HG02610 (cell line): ENCODE results near the gene C6orf47.

ENCODE experiments used
- ATAC-seq: cut with Tn5 transposase; IDR thresholded peaks from one replicate; pipeline ENCODE4 v1.9.1; 2021; ENCODE audit warnings: mild to moderate bottlenecking, moderate library complexity; ENCODE audit not compliant: unreplicated experiment

Gene C6orf47

GRCh38 chr6:31662124-31662723, 1.6 kb upstream of the C6orf47 start:
- ATAC-seq = no peak

DNA sequence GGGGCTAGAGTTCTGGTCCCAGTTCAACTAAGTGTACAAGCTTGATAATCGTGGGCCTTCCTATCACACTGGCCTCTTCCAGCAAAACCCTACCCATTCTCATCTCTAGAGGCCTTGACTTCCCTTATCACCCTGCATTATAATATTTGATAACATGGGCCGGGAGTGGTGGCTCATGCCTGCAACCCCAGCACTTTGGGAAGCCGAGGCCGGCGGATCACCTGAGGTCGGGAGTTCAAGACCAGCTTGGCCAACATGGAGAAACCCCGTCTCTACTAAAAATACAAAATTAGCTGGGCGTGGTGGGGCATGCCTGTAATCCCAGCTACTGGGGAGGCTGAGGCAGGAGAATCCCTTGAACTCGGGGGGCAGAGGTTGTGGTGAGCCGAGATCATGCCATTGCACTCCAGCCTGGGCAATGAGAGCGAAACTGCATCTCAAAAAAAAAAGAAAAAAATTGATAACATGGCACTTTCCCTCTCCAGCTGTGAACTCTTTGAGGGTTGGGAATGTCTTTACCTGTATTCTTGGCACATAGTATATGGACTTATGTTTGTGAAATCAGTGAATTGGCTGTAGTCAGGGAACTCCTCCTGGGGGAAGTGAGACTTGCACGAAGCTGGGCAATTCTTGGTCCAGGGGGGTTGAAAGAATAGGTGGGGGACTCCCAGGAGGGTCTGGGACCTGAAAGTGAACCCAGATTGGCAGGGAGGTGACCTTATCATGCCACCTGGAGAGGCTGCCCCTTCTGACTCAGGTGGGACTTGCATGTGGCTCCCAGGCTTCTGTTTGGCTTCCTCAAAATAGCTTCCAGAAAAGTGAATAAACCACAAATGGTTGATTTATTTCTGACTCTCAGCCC, 915 bp upstream of the C6orf47 start:
- ATAC-seq = no peak

DNA sequence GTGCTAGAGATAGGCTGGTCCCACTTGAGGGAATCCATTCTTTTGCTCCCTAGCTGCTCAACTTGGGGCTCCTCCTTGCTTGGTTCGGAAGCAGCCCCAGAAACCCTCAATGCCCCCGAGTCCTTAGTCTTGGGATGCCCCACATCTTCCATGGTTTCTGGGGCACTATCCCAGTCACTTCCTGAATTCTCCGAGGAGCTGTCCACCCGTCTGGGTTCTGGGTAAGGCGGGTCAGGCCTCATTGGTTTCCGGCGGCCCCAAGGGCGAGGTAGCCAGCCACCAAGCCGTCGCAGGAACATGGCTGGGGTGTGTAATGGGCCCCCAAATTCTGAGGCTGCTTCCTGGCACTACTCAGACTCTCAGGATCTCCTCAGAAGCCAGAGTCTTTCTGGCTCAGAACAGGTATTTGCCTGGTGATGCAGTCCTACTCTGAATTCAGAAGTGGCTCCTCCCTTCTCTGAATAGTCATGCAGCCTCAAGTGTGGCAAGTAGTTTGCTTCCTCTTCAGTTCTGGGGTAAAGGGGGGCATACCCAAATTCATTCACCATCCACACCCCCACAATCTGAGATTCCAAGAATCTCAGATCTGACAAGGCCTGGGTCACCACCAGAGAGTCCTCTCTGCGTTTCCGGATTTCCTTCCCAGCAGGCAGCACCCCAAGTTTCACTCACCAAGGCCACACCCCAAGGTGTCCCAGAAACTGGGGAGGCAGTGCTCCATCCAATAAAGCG, 763 bp downstream of the C6orf47 start:
- no peak for ATAC-seq

DNA sequence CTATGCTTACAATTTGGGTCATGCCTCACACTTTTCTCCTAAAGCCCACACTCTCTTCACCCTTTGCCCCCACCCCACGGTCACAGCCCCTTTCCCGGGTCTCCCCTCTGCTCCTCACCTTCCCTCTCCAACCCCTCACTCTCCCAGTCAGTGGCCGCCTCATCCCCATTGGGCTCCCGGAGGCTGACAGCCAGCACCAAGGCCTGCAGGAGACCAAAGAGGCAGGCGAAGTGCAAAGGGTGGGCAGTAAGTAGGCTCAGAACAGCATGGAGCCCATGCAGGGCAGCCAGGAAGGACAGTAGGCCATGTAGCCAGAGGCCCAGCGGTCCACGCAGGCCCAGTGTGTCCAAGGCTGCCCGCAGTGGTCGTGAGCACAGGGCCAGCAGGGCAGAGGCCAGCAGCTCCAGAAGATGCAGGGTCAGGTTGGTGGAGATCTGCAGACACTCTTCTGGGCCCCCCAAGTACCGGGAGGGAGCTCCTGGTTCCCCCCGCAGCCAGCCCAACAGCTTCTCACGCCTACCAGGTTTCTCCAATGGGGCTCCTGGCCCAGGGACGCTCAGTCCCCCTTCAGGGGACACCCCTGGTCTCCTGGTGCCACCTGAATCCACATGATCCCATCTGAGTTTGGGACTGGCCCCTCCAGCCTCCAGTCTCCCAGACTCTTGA, 1.5 kb downstream of the C6orf47 start:
- ATAC-seq = no peak

- no peak for ATAC-seq
Measured at GRCh38 chr6:31658158-31658688, 2.4 kb downstream of the C6orf47 start.

DNA sequence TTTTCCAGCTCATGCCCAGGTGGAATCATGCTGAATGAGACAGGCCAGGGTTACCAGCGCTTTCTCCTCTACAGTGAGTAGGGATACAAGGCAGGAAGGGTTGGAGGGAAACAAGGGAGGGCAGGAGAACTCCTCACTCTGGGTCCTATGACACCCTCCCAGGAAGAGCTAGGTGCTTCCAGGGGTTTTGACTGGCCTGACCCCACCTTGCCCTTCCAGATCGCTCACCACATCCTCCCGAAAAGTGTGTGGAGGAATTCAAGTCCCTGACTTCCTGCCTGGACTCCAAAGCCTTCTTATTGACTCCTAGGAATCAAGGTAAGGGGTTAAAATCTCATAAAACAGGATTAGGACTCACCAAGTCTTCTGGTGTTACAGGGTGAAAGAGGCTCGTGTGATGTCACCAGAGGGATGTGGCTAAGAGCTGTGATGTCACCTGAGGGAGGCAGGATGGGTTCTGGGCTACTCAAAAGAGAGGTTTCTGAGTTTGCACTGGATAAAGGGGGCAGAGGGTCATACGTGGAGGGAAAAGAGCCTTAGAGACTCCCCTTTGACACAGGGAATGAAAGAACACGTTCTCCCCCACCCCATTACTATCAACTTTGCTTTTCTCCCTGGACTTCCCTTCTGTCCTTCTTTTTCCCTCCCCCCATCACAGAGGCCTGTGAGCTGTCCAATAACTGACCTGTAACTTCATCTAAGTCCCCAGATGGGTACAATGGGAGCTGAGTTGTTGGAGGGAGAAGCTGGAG, 3.0 kb downstream of the C6orf47 start:
- no peak for ATAC-seq

GRCh38 chr6:31655349-31656237, 5.0 kb downstream of the C6orf47 start, which contains the start of gene APOM:
APOM (plus strand) TSS chr6:31655894; CDS start chr6:31655967, 73 bp downstream.
- ATAC-seq = no peak

DNA sequence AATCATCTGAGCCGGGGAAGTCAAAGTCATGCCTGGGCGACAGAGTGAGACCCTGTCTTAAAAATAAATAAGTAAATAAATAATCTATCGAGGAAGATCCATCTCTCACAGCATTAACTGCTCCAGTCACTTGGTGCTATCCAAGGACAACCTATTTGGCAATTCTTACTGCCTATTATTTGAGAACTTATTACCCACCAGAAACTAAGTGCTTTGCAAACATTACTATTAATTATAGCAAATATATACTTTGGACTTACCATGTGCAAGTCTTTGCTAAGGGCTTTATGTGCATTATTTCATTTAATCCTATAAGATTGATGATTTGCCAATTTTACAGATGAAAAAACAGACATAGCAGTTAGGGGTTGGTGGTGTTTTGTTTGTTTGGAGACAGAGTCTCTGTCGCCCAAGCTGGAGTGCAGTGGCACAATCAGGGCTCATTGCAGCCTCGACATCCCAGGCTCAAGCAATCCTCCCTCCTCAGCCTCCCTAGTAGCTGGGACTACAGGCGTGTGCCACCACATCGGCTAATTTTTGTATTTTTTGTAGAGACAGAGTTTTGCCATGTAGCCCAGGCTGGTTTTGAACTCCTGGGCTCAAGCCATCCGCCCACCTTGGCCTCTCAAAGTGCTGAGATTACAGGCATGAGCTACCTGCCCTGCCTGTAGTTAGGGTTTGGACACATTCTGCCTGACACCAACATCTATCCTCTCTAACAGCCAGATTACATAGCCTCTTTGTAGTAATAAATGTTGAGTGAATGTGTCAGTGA, 5.8 kb downstream of the C6orf47 start:
- no peak for ATAC-seq

DNA sequence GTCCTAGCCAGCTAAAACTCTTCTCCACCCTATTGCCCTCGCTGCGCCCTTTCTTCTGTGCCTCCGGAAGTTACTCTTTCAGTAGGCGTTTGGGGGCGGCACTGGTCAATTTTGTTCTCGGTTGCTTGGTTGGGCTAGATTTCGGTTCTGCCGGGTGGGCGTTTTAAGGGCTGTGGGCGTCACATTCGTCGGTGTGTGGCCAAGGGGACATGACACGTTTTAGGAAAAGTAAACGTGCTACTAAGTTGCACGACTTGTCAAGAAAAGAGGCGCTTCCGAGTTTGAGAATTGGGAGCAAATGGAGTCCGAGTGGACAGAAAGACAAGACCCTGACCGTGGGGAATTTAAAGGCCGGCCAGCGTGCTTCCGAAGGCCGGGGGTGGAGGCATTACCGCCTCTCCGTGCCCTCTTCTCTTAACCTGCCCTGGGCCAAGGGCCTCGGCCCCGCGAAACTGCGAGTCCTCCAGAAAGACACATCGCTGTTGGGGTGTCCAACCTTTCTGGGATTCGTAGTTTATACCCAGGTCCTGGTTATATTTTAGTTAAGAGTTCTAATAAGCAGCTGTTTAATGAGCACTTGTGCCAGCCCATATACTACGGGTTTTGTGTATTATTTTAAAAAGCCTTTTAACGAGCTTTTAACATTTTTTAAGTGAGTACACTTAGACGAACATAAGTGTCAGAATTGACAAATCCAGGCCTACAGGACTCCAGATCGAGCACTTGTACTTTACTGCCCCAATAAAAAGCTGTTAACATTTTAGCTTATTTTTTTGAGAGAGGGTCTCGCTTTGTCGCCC, 7.5 kb downstream of the C6orf47 start:
- ATAC-seq = peak; percentile 47

DNA sequence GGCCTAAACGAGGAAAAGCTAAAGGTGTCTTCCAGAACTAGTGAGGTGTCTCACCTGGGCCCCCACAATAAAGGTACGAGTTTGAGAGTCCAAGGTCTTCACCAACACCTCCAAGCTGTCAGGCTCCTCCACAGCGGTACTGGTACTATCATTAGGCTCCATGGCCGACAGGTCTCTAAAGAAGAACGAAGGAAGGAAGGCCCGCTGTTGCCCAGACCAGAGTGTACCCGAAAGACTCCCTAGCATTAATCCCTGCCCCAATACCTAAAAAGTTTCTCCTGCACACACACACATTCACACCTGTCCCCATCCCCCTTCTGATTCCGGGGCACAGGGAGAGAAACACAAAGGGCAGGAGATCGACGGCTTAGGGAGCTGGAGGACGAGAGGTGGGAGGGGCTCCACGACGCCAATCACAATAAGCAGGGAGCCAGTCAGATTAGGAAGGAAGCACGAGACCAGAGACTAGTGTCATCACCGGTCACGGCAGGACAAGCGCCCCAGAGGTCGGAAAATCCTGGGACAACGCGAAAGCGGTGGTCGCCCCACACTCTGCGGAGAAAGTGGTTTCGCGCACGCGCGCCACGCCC, 8.9 kb downstream of the C6orf47 start:
- peak; percentile 44 for ATAC-seq

DNA sequence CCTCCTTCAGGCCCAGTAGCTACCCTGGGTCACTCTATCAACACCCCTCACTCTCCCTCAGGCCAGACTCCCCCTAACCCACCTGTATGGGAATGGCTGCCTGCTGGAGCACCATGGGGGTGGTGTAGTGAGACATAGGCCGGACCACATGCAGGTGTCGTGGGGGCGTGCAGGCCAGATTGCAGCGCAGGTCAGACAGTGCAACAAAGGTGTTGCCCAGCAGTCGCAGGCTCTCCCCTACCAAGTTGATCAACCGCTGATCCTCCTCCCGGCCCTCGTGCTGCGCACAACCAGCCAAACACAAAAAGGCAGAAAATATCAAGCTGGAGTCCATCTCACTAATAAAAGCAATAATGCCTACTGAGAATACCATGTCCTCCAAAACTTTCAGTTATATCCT, 15.3 kb downstream of the C6orf47 start:
- no peak for ATAC-seq

GRCh38 chr6:31643818-31644454, 16.6 kb downstream of the C6orf47 start:
- ATAC-seq = no peak

DNA sequence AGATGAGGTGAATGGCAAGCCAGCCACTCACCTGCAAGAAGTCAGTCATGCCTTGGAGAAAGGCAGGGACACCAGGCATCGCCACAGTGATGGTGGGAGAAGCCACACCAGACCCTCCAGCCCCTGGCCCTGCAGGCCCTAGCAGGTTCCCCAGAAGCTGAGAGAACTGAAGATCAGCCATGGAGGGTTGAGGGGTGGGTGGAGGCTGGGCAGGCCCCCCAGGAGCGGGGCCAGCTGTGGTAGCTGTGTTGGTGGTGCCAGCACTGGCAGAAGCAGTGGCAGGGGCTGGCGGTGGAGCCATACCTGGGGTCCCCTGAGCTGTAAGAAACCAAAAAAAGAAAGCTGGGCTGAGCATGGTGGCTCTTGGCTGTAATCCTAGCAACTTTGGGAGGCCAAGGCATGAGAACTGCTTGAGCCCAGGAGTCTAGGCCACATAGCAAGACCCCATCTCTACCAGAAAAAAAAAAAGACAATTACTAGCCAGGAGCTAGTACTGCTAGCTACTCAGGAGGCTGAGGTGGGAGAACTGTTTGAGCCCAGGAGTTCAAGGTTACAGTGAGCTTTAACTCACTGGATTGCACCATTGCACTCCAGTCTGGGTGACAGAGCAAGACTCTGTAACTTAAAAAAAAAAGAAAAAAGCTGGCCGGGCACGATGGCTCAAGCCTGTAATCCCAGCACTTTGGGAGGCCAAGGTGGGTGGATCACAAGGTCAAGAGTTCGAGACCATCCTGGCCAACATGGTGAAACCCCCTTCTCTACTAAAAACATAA, 17.6 kb downstream of the C6orf47 start:
- ATAC-seq = no peak

DNA sequence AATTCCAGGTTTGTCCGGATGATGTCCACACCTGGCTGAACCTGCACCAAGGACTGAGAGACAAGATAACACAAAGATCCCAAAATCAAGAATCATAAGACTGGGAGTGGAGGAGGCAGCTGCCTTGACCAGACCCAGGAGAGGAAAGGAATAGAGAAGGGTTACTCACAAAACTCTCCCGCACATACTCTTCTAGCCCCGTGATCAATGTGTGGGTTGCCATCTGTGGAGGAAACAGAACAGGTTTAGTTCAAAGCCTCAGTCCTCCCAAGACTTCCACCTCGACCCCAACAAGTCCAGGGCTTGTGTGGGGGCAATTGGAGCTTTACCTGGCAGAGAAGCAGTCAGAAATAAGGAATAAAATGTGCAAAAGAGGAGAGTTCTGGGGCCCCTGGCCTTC, 19.2 kb downstream of the C6orf47 start:
- no peak for ATAC-seq

- ATAC-seq = no peak
Measured at GRCh38 chr6:31640612-31641011, 20.0 kb downstream of the C6orf47 start.

GRCh38 chr6:31639449-31639861, 21.1 kb downstream of the C6orf47 start:
- no peak for ATAC-seq
